ENCODE results near the gene CASTOR1. TPM values are rescaled to one million over a fixed set of nuclear protein-coding genes. Genes with fewer than 3 reads are reported as not detected.

The CASTOR1 gene
- total RNA-seq, 4 donors from 2014 or later: 16.5 to 36.0 (median 27.7) TPM

DNA sequence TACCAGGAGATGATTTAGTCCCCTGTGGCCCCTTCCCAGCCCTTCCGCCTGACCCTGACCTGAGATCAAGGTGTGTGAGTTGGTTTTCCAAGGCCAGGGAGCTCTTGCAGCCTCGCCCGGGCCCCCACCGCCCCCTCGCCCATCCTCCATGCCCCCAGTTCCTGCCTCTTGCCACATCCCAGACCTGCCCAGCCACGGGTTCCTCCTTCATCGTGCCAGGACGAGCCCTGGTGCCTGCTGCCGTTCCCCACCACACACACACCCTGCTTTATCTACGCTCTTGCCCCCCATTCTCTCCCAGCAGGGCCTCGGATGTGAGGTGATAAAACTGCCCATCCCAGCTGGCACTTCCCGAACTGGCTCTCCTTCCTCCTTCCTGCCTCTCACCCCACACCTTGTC lies 41.3 kb downstream of the CASTOR1 start:
- Histone ChIP-seq H3K4me1 (peaks cover 15 to 35% of the 10 kb centered on the region in 2 donors), H3K9me3 (no peaks in the 10 kb centered on the region), H3K36me3 (no peaks in the 10 kb centered on the region), H3K4me3 (replicated peaks in 1 of 3) (no peak overlapping the region), H3K27ac (no peak overlapping the region), H3K27me3 (no peaks in the 10 kb centered on the region)
- DNase-seq: no peak
- intact Hi-C loops (cut with DNase I): no loop called here
- TF ChIP-seq, protein P1, sequence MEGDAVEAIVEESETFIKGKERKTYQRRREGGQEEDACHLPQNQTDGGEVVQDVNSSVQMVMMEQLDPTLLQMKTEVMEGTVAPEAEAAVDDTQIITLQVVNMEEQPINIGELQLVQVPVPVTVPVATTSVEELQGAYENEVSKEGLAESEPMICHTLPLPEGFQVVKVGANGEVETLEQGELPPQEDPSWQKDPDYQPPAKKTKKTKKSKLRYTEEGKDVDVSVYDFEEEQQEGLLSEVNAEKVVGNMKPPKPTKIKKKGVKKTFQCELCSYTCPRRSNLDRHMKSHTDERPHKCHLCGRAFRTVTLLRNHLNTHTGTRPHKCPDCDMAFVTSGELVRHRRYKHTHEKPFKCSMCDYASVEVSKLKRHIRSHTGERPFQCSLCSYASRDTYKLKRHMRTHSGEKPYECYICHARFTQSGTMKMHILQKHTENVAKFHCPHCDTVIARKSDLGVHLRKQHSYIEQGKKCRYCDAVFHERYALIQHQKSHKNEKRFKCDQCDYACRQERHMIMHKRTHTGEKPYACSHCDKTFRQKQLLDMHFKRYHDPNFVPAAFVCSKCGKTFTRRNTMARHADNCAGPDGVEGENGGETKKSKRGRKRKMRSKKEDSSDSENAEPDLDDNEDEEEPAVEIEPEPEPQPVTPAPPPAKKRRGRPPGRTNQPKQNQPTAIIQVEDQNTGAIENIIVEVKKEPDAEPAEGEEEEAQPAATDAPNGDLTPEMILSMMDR (IDR thresholded peaks at IDR 0.05): no peak
- no peak for TF ChIP-seq POLR2A (IDR thresholded peaks at IDR 0.05)
- 75 to 86% methylated on average over 7 to 10 of the region's 12 CpGs for WGBS, 2 donors

DNA sequence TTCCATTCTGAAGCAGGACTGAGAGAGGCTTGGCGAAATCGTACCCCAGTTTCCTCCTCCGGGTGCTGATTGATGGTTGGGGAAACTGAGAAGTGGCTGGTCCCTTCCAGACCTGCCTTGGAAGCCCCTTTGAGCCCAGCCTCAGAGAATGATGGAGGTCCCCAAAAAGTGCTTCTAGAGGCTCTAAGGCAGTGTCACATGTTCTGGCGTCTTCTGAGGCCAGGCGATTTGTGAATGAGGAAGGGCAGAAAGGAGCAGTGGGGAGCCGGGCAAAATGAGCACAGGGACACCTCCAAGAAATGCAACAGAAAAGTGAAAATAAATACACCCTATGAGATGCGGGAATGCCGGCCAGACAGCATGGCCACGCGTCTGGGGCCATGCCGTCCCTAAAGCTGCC lies 41.7 kb downstream of the CASTOR1 start:
- no peaks in the 10 kb centered on the region for H3K36me3 ChIP-seq
- H3K27ac ChIP-seq: no peak overlapping the region
- H3K27me3 ChIP-seq: no peaks in the 10 kb centered on the region
- DNase-seq: no peak
- peaks cover 15 to 31% of the 10 kb centered on the region in 2 donors for H3K4me1 ChIP-seq
- TF ChIP-seq POLR2A (IDR thresholded peaks at IDR 0.05): no peak
- TF ChIP-seq, protein P1 (IDR thresholded peaks at IDR 0.05): no peak
- intact Hi-C loops (cut with DNase I): no loop called here
- no peaks in the 10 kb centered on the region for H3K9me3 ChIP-seq
- H3K4me3 ChIP-seq (replicated peaks in 1 of 3): no peak overlapping the region
- 89 to 95% methylated on average over 11 of the region's 11 CpGs for WGBS, 2 donors

DNA sequence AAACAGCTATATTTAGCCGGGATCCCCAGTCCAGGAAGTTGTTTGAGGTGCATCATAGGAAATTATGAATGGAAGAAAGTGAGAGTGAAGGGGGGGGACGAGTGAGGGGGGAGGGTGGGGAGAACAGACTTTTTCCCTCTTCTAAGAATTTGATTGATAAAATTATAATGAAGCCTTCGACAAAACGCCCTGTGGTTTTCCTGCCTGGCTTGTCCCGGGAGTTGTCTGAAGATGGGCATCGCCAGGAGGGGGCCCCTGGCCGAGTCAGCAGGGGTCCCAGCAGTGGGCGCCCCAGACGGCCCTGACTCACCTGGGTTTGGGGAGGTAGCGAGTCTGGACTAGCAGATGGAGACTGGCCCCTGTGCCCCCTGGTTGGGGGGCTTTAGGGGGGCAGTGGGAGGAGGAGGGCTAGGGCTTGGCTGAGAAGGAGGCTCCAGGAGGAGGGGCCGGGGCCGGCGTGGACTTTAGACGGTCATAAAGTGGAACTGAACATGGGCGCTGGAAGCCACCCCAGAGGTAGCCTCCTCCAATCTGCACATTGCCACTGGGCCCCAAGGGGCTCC lies 42.4 kb downstream of the CASTOR1 start:
- Histone ChIP-seq H3K4me3 (replicated peaks in 1 of 3) (peak overlapping the region in 1 of 3 donors; percentile 24), H3K4me1 (peaks cover 15 to 29% of the 10 kb centered on the region in 2 donors), H3K27me3 (no peaks in the 10 kb centered on the region), H3K36me3 (no peaks in the 10 kb centered on the region), H3K9me3 (no peaks in the 10 kb centered on the region), H3K27ac (no peak overlapping the region)
- intact Hi-C loops (cut with DNase I): no loop called here
- no peak for TF ChIP-seq POLR2A (IDR thresholded peaks at IDR 0.05)
- TF ChIP-seq, protein P1 (IDR thresholded peaks at IDR 0.05): no peak
- WGBS, 2 donors: 21 to 30% methylated on average over 15 of the region's 15 CpGs
- no peak for DNase-seq

- 1 to 3% methylated on average over 36 to 49 of the region's 64 CpGs for WGBS, 2 donors
- no peaks in the 10 kb centered on the region for H3K9me3 ChIP-seq
- DNase-seq: peak in 1 of 2 donors; percentile 27
- H3K4me1 ChIP-seq: peaks cover 15 to 29% of the 10 kb centered on the region in 2 donors
- no peaks in the 10 kb centered on the region for H3K27me3 ChIP-seq
- TF ChIP-seq, protein P1 (IDR thresholded peaks at IDR 0.05): peak in 2 of 6 experiments; percentile 11 to 34
- TF ChIP-seq POLR2A (IDR thresholded peaks at IDR 0.05): no peak
- H3K27ac ChIP-seq: no peak within 1 kb of the TSS
- no peaks in the 10 kb centered on the region for H3K36me3 ChIP-seq
- peak within 1 kb of the TSS; percentile 20 to 49 (median 24) for H3K4me3 ChIP-seq (replicated peaks in 1 of 3)
- intact Hi-C loops (cut with DNase I): no loop called here
These were observed 43.1 kb downstream of the CASTOR1 start, which contains the start of gene LIF for GRCh38 chr22:30245985-30246813. Gene LIF (minus strand): TSS chr22:30246759. CDS start chr22:30246695, 64 bp downstream.

All from thyroid gland (tissue), 4 donors.